Nucleus accumbens (tissue), 56 donors: Measurements from ENCODE around the gene SPCS3.
"Not testable (repeated sequence)": the region's sequence is repeated elsewhere in the genome, so short reads cannot be mapped to it uniquely, and the experiment has no call there.

Experiments used
- DNase-seq, 56 donors: peaks; one replicate each; lab custom pipeline; 2025; lab: John Stamatoyannopoulos, UW

SPCS3 gene

GRCh38 chr4:176302283-176303275 is 17.2 kb upstream of the SPCS3 start:
- no peak for DNase-seq

- DNase-seq = no peak
These were observed 15.8 kb upstream of the SPCS3 start for GRCh38 chr4:176303938-176304337.

- no peak for DNase-seq
These were observed 12.7 kb upstream of the SPCS3 start for GRCh38 chr4:176306837-176307665.

- DNase-seq = no peak
These were observed 12.2 kb upstream of the SPCS3 start for GRCh38 chr4:176307666-176307930.

GRCh38 chr4:176308441-176308840 is 11.3 kb upstream of the SPCS3 start:
- no peak for DNase-seq

GRCh38 chr4:176309046-176309445 is 10.7 kb upstream of the SPCS3 start:
- no peak for DNase-seq

DNA sequence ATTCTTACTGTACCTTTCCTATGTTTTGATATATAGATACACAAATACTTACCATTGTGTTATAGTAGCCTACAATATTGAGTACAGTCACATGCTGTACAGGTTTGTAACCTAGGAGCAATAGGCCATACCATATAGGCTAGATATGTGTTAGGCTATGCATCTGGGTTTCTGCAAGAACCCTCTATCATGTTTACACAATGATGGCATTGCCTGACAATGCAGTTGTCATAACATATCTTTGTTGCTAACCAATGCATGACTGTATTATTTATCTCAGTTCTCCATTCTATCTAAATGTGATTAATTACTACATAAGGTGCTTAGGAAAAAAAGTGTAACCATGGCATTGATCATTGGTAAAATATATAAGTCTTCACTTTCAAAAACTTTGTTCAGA is 10.0 kb upstream of the SPCS3 start:
- DNase-seq = no peak

- DNase-seq = no peak
These were observed 6.0 kb upstream of the SPCS3 start for GRCh38 chr4:176313596-176314336.

- DNase-seq = no peak
These were observed 539 bp upstream of the SPCS3 start for GRCh38 chr4:176319151-176319703.

GRCh38 chr4:176320340-176320975 is 692 bp downstream of the SPCS3 start:
- peak in 55 of 56 donors; percentile 11 to 86 (median 69) for DNase-seq

DNA sequence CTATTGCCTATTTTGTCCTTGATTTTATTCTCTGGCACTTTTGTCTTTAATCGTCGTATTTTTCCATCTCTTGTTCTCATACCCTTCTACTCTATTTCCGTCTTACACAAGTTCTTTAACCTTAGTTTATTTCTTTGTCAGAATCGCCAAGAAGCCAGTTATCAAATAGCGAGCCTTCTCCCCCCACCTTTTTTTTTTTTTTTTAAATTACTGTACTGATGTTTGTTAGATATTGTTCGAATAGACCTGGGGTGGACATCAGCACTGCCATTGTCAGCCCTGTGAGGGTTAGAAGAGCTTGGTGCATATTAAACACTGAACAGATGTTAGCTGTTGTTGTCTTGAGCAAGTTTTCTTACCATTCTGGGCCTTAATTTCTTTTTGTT is 1.2 kb downstream of the SPCS3 start:
- no peak for DNase-seq

- no peak for DNase-seq
These were observed 1.8 kb downstream of the SPCS3 start for GRCh38 chr4:176321589-176321988.

DNA sequence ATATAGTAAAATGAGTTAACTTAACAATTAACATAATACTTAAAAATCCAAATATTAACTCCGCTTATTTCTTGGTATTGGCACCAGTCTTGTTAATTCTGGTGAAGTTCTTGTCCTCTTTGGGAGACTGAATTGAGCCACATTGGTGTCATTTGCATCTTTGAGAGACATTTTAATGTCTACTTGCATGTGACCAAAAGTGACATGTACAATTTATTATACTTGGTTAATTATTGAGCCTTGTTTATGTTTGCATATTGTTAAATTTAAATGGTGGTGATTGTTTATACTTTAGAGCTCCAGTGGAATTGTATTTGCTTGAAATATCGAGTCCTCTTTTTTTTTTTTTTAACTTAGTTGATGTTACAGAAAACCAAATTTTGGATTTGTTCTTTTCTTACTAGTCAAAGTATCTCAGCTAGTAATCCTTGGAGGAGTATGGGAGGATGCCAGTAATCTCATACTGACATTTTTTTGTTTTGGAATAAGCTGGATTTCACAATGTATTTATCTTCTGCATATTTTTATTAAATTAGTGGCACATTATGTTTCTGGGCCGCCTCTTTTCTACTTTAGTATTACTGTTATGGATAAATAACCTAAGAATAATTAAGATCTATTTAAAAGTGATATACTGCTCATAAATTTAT is 3.9 kb downstream of the SPCS3 start:
- DNase-seq = no peak

DNA sequence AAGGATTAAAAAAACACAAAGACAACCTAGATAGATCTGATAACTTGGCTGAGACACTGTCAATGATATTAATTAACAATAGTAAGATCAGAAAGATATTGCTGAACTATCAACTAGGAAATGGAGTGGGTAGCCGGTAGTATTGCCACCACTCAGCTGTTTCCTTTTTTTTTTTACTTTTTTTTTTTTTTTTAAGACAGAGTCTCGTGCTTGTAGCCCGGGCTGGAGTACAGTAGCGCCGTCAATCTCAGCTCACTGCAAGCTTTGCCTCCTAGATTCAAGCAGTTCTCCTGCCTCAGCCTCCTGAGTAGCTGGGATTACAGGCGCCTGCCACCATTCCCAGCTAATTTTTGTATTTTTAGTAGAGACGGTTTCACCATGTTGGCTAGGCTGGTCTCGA is 5.1 kb downstream of the SPCS3 start:
- DNase-seq = not testable (repeated sequence)

GRCh38 chr4:176333076-176333475 is 13.3 kb downstream of the SPCS3 start:
- peak in 10 of 56 donors; percentile 2 to 43 (median 20) for DNase-seq

DNA sequence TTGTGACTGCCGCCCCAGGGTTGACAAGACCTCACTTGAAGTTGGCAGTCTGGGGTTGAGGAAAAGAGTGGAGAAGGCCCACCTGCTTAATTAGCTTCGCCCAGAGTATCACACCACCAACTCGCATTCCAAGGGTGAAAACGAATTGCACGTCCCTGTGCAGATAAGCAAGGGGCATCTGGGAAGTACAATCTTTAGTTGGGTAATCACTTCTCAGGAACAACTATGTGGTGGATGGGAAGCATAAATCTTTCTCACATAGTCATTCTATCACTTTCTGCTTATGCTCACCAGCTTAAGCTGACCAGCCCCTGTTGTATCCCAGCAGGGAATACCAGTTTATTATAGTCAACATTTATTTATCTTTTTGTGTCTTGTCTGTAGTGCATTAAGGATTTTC is 14.3 kb downstream of the SPCS3 start:
- no peak for DNase-seq

DNA sequence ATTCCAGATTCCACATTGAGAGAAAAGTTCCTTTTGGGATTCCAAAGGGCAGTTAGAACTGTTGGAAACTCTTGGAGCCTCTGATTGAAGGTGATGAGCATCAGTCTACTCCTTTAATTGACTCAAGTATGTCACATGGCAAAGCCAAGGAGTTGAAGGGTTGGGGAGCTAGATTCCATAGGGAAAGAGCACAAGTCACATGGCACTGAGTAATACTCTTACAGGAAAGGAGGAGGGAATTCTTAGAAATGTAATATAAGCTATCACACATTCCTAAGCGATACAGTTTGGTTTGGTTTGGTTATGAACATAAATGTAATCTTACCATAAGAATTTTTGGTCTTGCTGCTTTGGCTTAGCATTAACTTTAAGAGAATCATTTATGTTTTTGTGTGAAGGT is 15.7 kb downstream of the SPCS3 start:
- no peak for DNase-seq

- no peak for DNase-seq
These were observed 20.4 kb downstream of the SPCS3 start for GRCh38 chr4:176339936-176340761.
